BLaER1 (cell line): Measurements from ENCODE around the gene MDM2.
"Not testable (repeated sequence)": the region's sequence is repeated elsewhere in the genome, so short reads cannot be mapped to it uniquely, and the experiment has no call there.

Experiments
- H3K27ac ChIP-seq: shearing (Covaris generic); formaldehyde crosslinking; 2 replicates; pipeline ENCODE4 v1.8.1; 2022
- H3K27me3 ChIP-seq: shearing (Covaris generic); formaldehyde crosslinking; 2 replicates; pipeline ENCODE4 v1.8.1; 2022
- H3K36me3 ChIP-seq: shearing (Covaris generic); formaldehyde crosslinking; 2 replicates; pipeline ENCODE4 v1.8.1; 2022
- H3K4me1 ChIP-seq: shearing (Covaris generic); formaldehyde crosslinking; 2 replicates; pipeline ENCODE4 v1.8.1; 2022
- H3K4me2 ChIP-seq: shearing (Covaris generic); formaldehyde crosslinking; 2 replicates; pipeline ENCODE4 v1.8.1; 2022
- H3K4me3 ChIP-seq: shearing (Covaris generic); formaldehyde crosslinking; 2 replicates; pipeline ENCODE4 v1.8.1; 2022
- H3K9ac ChIP-seq: shearing (Covaris generic); formaldehyde crosslinking; 2 replicates; pipeline ENCODE4 v1.8.1; 2022
- H3K9me3 ChIP-seq: shearing (Covaris generic); formaldehyde crosslinking; 2 replicates; pipeline ENCODE4 v1.8.1; 2022
- H4K20me1 ChIP-seq: shearing (Covaris generic); formaldehyde crosslinking; 2 replicates; pipeline ENCODE4 v1.8.1; 2022
- Cebpa-rat ChIP-seq: shearing (Covaris generic); IDR thresholded peaks from 2 replicates; pipeline ENCODE4 v1.8.1; 2022

The MDM2 gene

DNA sequence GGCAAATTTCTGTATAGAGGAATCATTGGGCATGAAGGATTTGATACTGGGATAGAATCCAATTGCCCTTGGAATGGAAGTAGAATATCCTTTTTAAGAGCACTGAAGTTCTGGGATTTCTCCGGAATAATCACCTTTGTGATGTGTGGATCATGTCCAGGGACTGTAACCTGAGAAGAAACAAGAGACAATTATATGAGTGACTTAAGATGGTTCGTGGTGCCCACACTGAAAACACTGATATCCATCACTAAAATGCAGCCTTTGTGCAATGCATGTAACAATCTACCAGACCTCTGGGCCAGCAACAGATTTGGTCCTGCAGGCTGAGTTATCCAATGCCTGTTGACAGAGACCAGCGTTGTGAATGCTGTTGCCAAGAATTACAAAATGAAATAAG is 48.5 kb downstream of the MDM2 start:
- Histone ChIP-seq H3K9ac (no peak overlapping the region), H3K4me1 (no peaks in the 10 kb centered on the region), H3K36me3 (0 out of 2 replicates have a peak, but pooled peaks cover 3% of the 10 kb centered on the region), H3K4me2 (no peak overlapping the region), H3K27me3 (no peaks in the 10 kb centered on the region), H3K4me3 (no peak overlapping the region), H3K27ac (no peak overlapping the region), H4K20me1 (no peaks in the 10 kb centered on the region), H3K9me3 (no peaks in the 10 kb centered on the region)
- no peak for TF ChIP-seq Cebpa-rat

- no peak for TF ChIP-seq Cebpa-rat
- no peaks in the 10 kb centered on the region for H4K20me1 ChIP-seq
- peaks cover 3% of the 10 kb centered on the region; the same call in 1 of the 2 replicates for H3K4me1 ChIP-seq
- H3K4me3 ChIP-seq = no peak overlapping the region
- H3K36me3 ChIP-seq = no peaks in the 10 kb centered on the region
- H3K9ac ChIP-seq = no peak overlapping the region
- no peaks in the 10 kb centered on the region for H3K27me3 ChIP-seq
- H3K9me3 ChIP-seq = no peaks in the 10 kb centered on the region
- H3K4me2 ChIP-seq = no peak overlapping the region
- no peak overlapping the region for H3K27ac ChIP-seq
Observed at GRCh38 chr12:68861890-68862289, 53.9 kb downstream of the MDM2 start.

GRCh38 chr12:68863109-68863770 is 55.3 kb downstream of the MDM2 start:
- Histone ChIP-seq H3K27ac (no peak overlapping the region), H3K4me3 (no peak overlapping the region), H3K9ac (0 out of 2 replicates have a peak overlapping the region, but pooled peaks have one; percentile 11), H3K4me1 (peaks cover 16% of the 10 kb centered on the region), H3K27me3 (no peaks in the 10 kb centered on the region), H4K20me1 (no peaks in the 10 kb centered on the region), H3K4me2 (no peak overlapping the region), H3K9me3 (no peaks in the 10 kb centered on the region), H3K36me3 (no peaks in the 10 kb centered on the region)
- TF ChIP-seq Cebpa-rat = no peak

DNA sequence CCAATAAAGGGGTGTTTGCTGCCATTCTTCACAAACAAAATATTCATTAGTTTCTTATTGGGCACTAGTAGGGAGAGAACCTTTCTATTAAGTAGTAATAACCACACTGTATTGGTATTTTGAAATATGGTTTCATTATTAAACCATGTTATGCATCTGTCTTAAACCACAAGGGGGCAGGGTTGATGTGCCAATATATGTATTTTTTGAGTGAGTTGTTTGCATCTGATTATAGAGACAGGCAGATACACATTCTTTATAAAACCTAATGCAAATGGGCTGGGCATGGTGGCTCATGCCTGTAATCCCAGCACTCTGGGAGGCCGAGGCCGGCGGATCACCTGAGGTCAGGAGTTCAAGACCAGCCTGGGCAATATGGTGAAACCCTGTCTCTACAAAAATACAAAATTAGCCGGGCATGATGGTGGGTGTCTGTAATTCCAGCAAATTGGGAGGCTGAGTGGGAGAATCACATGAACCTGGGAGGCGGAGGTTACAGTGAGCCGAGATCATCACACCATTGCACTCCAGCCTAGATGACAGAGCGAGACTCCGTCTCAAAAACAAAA is 56.0 kb downstream of the MDM2 start:
- H3K4me3 ChIP-seq, H3K9me3 ChIP-seq, H3K27ac ChIP-seq, H4K20me1 ChIP-seq, H3K27me3 ChIP-seq, H3K36me3 ChIP-seq, H3K9ac ChIP-seq, H3K4me2 ChIP-seq: not testable (repeated sequence)
- peaks cover 22% of the 10 kb centered on the region for H3K4me1 ChIP-seq

DNA sequence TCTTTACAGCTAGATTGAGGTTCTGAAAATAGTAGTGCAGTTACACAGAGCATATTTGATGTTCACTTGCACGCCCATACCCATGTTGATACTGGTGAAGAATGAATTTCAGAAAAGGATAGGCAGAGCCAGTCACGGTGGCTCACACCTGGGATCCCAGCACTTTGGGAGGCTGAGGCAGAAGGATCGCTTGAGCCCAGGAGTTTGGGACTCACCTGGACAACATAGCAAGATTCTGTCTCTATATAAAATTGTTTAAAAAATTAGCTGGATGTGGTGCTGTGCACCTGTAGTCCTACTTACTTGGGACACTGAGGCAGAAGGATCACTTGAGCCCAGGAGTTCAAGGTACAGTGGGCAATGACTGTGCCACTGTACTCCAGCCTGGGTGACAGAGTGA is 56.6 kb downstream of the MDM2 start:
- TF ChIP-seq Cebpa-rat = no peak
- H3K4me2 ChIP-seq = no peak overlapping the region
- H3K9ac ChIP-seq = no peak overlapping the region
- H3K9me3 ChIP-seq = no peaks in the 10 kb centered on the region
- H3K27ac ChIP-seq = no peak overlapping the region
- H3K36me3 ChIP-seq = no peaks in the 10 kb centered on the region
- no peak overlapping the region for H3K4me3 ChIP-seq
- no peaks in the 10 kb centered on the region for H3K27me3 ChIP-seq
- H3K4me1 ChIP-seq = peaks cover 29% of the 10 kb centered on the region
- no peaks in the 10 kb centered on the region for H4K20me1 ChIP-seq

DNA sequence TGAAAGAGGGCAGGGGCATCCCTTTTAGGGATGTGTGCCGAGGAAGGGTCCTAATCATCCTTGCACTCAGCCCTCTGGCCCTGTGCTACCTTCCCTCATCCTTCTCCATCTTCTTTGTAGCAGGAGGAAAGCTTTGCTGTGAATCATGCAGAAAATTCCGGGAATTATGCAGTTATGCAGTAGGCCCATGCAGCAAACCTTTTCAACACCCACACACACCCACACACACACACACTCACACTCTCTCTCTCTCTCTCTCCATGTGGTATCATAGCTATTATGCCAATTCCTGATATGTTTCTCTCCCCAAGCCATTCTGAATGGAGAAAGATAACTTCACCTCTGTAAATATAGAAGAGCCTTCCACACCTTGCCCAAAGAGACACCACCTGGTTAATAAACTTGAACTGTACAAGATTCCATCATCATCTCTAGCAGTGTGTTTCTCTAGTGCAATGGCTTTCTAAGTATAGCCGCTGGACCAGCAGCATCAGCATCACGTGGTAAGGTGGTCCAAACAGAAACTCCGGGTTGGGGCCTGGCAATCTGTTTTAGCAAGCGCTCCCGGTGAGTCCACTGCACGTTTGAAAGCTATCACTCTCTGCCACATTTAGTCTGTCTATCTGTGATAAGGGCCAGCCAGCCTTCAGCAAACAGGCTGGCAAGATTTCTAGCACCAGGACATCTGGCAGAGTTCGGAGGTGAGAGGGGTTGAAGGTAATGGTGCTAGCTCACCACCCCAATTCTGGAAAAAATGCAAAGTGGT is 57.6 kb downstream of the MDM2 start:
- H3K4me1 ChIP-seq = peaks cover 38% of the 10 kb centered on the region
- no peaks in the 10 kb centered on the region for H3K27me3 ChIP-seq
- H4K20me1 ChIP-seq = no peaks in the 10 kb centered on the region
- no peak overlapping the region for H3K27ac ChIP-seq
- no peak overlapping the region for H3K9ac ChIP-seq
- H3K4me2 ChIP-seq = no peak overlapping the region
- TF ChIP-seq Cebpa-rat = no peak
- H3K9me3 ChIP-seq = no peaks in the 10 kb centered on the region
- H3K36me3 ChIP-seq = no peaks in the 10 kb centered on the region
- H3K4me3 ChIP-seq = no peak overlapping the region

- no peak for TF ChIP-seq Cebpa-rat
- H3K27me3 ChIP-seq = no peaks in the 10 kb centered on the region
- no peak overlapping the region for H3K4me3 ChIP-seq
Observed at GRCh38 chr12:68866950-68867349, 59.0 kb downstream of the MDM2 start.

GRCh38 chr12:68867606-68868005 is 59.6 kb downstream of the MDM2 start:
- Histone ChIP-seq H3K9me3 (no peaks in the 10 kb centered on the region), H3K4me3 (no peak overlapping the region), H3K36me3 (no peaks in the 10 kb centered on the region), H3K4me2 (peak overlapping the region; percentile 14), H3K27me3 (no peaks in the 10 kb centered on the region), H3K9ac (no peak overlapping the region), H3K27ac (no peak overlapping the region), H3K4me1 (peaks cover 56% of the 10 kb centered on the region), H4K20me1 (no peaks in the 10 kb centered on the region)
- TF ChIP-seq Cebpa-rat = no peak

More at GRCh38 chr12:68866950-68867349, 59.0 kb downstream of the MDM2 start:
- no peak overlapping the region for H3K9ac ChIP-seq
- no peaks in the 10 kb centered on the region for H3K9me3 ChIP-seq
- H3K4me2 ChIP-seq = no peak overlapping the region
- H3K27ac ChIP-seq = no peak overlapping the region
- H4K20me1 ChIP-seq = no peaks in the 10 kb centered on the region
- no peaks in the 10 kb centered on the region for H3K36me3 ChIP-seq
- H3K4me1 ChIP-seq = peaks cover 52% of the 10 kb centered on the region

GRCh38 chr12:68868043-68868790 is 60.2 kb downstream of the MDM2 start:
- no peaks in the 10 kb centered on the region for H3K36me3 ChIP-seq
- no peak overlapping the region for H3K9ac ChIP-seq
- H3K27ac ChIP-seq = no peak overlapping the region
- peaks cover 56% of the 10 kb centered on the region for H3K4me1 ChIP-seq
- H3K9me3 ChIP-seq = no peaks in the 10 kb centered on the region
- no peak for TF ChIP-seq Cebpa-rat
- peak overlapping the region; percentile 14 for H3K4me2 ChIP-seq
- H3K27me3 ChIP-seq = no peaks in the 10 kb centered on the region
- no peak overlapping the region for H3K4me3 ChIP-seq
- no peaks in the 10 kb centered on the region for H4K20me1 ChIP-seq
